ENCODE measurements around the gene TRABD2A.
"Not testable (repeated sequence)": the region's sequence is repeated elsewhere in the genome, so short reads cannot be mapped to it uniquely, and the experiment has no call there.

Gene TRABD2A

DNA sequence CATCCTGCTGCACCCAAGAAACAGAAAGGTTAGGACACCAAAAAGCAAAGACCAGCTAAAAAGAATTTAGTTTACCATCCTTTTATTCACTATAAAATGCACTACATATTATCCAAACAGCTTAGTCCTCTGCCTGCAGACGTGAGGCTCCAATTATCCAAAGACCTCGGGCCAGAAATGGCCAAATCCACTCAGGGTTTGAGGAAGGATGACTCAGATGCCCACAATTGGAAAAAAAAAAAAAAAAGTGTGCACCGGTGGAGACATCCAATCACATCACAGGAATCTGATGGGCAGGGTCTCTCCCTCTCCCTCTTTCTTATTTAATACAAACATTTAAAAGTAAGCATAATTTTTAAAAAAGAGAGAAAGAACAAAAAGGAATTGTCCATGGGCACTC lies 65.7 kb downstream of the TRABD2A start:
- no peak for DNase-seq

DNA sequence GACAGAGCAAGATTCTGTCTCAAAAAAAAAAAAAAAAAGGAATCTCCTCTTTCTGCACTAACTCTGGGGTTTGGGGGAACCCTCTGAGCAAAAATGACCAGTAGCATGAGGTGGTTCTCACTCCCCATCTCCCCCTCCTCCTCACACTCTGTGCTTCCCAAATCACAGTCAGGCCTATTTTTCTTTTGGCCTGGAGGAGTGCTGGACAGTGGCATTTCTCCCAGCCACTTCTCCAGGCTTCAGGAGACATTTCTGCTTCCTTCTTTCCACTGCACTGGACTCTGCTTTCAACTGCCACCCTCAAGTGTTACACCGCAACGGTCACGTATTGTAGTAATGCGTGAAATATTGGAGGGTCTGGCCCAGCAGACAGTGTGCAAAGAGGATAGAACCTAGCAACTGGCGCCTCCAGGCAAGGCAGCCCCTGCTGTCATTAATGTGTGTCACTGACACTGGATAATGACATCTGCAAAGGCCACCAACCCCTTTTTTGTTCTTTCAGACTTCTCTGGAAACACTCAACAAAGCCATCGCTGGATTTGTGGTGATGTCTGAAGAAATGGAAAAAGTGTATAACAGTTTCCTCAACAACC lies 68.9 kb downstream of the TRABD2A start:
- no peak for DNase-seq

DNA sequence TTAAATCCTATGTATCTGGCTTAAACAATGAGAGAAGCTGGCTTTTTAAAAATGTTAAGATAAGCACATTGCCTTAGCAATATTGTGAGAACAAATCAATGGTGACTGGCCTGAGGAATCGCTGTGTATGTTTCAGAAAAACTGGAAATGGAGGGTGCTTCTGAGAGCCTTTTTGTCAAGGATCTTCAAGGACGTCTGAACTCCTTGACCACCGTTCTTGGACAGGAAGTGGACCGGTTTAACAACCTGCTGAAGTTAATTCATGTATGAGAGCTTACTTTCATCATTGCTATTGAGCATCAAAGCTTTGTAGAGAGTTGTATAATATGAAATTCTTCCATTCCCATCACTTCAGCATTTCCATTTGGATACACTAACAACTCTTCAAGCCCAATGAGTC lies 72.6 kb downstream of the TRABD2A start:
- no peak for DNase-seq

DNA sequence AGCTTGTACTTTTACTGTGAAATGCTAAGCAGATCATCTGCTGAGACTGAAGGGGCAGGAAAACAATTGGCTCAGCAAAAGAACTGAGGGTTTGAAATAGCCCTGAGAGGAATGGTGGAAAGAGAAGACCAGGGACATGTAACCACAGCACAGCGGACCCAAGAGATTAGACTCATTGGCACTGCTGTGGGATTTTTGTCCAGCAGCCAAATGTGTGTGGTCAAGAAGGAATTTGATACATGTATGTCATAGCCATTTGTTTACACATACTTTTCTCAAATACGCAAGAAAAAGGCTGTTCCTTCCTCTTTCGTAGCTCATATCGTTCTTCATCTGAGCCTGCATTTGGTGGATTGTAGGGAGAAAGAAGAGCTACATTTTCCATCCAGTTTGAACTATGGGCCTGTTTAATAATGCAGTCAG lies 73.8 kb downstream of the TRABD2A start:
- DNase-seq, result peak; percentile 3

DNA sequence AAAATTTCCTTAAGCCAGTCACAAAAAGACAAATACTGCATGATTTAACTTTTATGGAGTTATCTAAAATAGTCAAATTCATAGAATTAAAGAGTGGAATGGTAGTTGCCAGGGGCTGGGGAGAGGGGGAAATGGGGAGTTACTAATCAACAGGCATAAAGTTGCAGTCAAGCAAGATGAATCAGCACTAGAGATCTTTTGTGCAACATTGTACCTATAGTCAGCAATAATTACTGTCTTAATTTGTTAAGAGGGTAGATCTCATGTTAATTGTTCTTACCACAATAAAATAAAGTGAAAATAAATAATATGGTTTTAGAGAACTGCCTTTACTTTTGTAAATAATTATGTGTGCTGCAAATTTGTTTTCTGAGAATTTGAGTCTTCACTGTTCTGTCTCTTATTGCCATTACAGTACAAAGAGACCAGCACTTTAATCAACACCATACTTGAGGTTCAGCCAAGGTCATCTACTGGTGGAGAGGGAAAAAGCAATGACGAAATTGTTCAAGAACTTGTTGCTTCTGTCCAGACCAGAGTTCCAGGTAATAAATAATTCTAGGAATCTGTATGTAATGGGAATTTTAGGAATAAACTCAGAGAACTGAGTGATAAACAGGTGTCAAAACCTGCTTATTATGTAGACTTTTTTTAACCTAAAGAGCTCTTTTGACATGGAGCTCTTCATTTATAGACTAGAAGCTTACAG lies 75.5 kb downstream of the TRABD2A start:
- no peak for DNase-seq

DNA sequence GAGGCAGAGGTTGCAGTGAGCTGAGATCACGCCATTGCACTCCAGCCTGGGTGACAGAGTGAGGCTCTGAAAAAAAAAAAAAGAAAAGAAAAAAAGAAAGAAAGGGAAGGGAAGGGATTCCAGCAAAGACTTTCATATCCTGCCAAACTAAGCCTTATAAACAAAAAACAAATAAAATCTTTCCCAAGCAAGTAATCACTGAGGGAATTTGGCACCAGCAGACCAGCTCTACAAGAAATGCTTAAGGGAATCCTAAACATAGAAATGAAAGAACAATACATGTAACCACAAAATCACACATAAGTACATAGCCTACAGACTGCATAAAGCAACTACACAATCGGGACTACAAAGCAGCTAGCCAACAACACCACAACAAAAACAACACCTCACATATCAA lies 79.1 kb downstream of the TRABD2A start:
- DNase-seq, result no peak

DNA sequence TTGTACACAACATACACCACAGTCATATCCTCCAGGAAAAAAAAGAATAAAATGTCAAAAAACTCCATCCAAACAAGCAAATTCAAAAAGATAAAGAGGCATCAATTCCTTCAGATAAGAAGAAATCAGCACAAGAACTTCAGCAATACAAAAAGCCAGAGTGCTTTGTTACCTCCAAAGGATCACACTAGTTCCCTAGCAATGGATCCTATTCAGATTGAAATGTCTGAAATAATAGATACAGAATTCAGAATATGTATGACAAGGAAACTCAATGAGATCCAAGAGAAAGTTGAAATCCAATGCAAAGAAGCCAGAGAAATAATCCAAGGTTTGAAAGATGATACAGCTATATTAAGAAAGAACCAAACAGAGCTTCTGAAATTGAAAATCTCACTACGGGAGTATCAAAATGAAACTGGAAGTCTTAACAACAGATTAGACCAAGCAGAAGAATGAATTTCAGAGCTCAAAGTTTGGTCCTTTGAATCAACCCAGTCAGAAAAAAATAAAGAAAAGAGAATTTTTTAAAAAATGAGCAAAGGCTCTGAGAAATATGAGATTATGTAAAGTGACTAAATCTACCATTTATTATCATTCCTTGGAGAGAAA lies 80.6 kb downstream of the TRABD2A start:
- DNase-seq, result no peak

DNA sequence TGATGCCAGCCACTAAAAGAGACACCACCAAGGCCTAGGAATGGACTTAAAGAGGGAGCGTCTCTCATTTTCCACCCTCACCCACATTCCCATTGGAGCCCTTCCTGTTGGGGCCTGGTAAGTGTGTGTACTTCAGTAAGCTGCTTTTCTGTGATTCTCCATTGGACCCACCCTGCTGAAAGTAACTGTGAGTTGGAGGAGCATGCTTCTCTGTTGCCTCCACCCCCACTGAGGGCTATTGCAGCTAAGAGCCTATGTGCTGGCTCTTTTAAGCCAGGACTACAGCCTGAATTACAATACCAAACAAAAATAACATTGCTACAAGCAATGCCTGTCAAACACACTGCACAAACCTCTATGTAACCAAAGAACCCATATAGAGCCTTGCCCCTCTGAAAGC lies 81.1 kb downstream of the TRABD2A start:
- DNase-seq, result no peak

DNA sequence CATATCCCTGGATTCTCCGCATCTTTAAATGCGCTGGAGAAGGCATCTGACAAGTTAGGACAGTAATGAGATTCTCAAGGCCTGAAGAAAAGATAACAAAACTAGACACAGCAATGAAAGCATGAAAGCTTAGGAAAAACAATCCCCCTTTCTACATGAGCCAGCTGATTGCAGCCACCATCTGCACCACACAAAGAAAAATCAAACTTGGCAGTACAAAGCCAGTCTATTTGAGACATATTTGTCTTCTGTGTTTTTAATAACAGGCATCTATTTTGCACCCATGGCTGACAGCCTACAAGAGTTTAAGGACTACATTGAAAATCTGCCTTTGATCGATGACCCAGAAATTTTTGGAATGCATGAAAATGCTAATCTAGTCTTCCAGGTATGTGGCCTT lies 83.6 kb downstream of the TRABD2A start:
- DNase-seq, result no peak

DNA sequence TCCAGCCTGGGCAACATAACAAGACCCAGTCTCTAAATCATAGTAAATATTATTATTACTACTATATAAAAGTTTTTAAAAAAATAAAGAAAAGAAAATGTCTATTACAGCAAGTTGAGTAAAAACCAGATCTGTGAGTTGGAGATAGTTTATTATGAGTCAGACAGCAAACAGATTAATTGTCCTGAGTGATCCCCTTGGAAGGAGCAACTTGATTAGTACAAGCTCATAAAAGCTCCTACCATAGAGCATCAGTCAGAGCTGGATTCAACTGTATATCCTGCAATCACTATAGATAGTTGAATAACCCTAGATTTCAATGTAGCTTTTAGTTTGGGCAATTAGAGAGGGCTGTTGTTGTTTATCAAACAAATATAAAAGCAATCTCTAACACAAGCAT lies 84.1 kb downstream of the TRABD2A start:
- no peak for DNase-seq

DNA sequence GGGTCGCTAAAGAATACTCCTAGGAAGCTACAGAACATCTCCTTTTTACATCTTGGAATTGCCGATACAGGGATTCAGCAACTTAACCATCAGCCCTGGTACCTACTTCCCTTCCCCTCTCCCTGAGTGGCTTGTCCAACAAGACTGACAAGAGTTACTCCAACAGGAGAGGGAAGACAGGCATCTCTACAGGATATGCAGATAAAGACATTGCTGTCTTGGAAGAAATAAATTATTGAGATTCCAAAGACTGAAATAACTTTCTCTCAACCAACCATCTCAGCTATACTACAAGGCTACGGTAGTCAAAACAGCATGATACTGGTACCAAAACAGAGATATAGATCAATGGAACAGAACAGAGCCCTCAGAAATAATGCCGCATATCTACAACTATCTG lies 87.2 kb downstream of the TRABD2A start:
- no peak for DNase-seq

DNA sequence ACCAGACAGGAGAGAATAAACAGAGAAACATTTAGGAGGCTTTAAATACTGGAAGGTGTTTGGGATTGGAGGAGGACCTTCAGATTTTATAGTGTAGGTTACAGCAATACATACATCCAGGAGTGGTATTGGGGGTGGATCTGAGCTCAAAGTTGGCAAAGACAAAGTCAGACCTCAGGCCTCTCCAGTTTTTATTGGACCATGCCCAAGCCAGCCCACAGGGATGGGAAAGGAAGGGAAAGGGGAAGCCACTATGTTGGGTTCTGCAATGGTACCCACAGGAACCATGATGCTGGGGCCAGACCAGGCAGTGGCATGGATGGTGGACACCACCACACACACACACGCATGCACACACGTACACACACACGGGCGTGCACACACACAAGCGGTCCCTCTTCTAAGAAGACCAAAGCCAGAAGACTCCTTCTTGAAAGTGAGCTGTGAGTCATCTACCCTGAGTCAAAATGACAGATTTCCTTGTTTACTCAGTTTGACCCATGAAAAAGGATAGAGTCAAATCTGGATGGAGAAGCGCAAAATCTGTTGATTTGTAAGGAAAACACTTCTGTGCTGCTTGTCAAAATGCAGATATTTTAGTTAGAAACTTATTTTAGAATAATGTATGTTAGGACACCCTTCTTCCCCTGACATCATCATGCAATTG lies 87.9 kb downstream of the TRABD2A start:
- no peak for DNase-seq

DNA sequence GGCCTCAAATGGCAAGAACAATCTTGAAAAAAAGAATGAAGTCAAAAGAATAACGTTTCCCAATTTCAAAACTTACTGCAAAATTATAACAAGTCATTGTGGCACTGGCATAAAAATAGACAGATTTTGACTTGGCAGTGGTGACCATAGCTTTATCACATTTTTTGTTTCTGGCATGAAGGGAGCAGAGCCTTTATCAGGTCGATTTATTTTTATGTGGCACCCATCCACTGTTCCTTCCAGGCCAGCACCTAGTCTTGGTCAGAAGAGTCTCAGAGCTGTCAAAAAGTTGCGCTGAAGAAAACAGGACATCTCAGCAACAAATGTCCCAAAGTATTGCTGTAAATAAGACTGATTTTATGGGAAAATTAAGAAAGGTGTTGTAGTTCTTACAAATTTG lies 92.4 kb downstream of the TRABD2A start:
- DNase-seq, result no peak

DNA sequence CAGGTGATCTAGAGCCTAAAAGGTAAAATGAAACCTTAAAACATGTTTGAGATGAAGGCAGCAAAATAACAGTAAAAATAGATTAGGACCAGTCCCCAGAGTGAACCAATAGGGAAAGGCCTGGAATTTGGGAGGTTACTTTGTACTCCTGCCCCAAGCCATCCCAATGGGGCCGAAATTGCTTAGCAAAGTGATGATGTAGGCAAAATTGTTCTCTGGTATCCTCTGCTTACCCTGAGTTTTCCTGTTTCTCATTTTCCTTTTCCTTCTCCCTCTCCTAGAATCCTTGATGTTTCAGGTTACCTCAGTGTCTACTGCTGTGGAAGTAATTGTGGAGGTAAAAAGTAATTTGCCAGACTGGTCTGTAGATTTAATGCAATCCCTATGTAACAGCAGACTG lies 92.9 kb downstream of the TRABD2A start:
- no peak for DNase-seq

DNA sequence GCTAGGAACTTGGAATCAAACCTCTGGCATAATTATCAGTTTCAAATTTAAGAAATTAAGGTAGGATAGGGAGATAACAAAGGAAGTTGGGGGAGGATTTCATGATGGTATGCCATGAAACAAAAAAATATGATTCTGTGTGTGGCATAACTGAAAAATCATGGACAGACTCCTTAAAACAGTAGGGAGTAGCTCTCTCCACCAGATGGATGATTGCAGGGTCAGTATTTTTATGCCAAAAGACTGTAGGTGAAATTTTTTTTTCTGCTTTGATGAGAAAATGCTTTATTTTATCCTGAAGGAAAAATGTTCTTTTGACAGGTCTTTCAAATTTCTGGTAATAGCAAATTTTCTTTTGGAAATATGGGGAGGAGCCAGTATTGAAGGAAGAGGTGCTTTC lies 94.3 kb downstream of the TRABD2A start:
- no peak for DNase-seq

DNA sequence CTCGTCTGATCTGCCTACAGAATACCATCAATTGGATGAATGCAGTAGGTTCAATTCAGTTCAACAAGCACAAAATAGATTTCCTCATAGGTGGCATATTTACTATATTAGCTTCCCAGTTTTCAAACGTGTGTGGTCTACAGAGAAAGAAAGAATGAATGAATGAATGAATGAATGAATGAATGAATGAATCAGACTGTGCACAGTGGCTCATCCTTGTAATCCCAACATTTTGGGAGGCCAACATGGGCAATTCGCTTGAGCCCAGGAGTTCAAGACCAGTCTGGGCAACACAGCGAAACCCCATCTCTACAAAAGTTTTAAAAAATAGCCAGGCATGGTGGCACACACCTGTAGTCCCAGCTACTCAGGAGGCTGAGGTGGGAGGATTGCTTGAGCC lies 94.9 kb downstream of the TRABD2A start:
- DNase-seq, result no peak

DNA sequence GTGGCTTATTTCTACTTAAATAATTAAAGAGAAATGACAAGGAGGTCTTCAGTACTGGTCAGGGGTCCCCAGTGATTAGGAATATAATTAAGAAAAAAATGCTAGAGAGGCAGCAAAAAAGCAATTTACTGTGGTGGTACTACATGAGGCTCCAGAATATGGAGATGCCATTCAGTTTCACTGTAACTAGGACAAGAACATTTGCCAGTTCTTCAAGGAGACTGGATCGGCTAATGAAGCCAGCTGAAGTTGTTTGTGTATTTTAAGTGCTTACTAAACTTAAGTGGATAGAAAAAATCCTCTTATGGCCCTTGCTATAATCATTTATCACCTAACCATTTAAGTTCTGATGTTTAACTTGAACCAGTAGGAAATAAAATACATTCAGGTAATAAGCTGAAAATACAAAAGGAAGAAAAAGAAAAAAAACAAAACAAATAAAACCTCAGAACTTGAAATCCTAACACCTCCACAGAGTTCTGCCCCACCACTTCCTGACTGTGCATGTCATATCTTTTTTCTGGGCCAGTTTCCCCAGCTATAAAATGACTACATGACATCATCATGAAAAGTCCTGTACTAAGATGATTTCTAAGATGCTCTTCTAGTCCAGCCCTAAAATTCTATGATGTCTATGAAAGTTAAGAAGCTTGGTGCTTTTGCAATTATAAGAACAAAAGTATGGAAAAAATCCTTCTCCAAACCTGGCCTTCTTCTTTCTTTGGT lies 98.0 kb downstream of the TRABD2A start:
- no peak for DNase-seq

DNA sequence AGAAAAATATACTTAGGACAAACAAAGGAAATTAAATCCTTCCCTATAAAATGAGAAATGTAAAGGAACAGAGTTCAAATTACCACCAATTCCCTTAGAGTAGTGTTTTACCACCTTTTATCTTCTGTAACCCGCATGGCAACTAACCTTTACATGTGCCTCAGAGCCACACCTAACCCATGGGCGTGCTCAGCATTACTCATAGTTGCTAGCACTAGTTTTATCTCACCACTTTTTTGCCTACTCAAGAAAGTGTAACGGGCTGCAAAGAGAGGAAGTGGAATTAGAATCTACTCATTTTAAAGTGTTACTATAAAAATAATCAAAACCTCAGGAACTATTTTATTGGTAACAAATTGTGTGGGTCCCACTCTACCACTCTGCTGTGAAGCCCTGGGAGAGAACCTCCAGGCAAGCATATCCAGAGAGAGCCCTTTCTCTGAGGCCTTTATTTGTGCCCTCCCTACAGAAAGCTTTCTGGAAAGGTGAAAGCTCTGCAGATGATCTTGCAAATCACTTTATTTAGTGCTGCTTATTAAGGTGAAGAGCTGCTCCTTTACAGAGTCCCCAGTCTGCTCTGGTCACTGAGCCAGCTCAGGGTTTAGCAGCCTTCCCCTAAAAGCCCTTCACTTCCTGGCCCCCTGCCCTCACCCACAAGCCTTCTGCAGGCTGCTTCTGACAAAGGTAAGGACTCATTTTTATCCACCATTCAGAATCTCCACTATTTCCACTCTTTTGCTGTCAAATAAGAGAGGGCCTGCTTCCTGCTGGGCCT lies 98.8 kb downstream of the TRABD2A start:
- DNase-seq, result no peak

DNA sequence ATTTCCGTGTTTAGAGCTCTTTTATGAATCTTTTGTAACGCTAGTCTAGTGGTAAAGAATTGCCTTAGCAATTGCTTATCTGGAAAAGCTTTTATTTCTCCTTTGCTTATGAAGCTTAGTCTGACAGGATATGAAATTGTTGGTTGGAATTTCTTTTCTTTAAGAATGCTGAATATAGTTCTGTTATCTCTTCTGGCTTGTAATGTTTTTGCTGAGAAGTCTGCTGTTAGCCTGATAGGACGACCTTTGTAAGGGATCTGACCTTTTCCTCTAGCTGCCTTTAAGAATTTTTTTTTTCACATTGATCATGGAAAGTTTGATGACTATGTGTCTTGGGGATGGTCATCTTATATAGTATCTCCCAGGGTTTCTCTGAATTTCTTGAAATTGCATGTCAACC lies 101.1 kb downstream of the TRABD2A start:
- no peak for DNase-seq

DNA sequence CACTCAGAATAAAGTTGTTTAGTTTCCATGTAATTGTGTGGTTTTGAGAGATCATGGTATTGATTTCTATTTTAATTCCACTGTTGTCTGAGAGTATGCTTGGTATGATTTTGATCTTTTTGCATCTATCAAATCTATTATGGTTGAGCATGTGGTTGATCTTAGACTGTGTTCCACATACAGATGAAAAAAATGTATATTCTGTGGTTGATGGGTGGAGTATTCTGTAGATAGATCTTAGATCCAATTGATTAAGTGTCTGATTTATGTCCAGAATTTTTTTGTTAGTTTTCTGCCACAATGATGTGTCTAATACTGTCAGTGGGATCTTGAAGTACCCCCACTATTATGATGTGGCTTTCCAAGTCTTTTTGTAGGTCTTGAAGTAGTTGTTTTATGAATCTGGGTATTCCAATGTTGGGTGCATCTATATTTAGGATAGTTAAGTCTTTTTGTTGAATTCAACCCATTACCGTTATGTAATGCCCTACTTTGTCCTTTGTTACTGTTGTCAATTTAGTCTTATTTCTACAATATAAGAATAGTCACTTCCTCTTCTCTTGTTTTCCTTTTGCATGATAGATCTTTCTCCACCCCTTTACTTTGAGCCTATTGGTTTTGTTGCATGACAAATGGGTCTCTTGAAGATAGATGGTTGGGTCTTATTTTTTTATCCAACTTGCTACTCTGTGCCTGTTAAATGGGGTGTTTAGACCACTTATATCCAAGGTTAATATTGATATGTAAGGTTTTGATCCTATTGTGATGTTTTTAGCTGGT lies 101.8 kb downstream of the TRABD2A start:
- no peak for DNase-seq

DNA sequence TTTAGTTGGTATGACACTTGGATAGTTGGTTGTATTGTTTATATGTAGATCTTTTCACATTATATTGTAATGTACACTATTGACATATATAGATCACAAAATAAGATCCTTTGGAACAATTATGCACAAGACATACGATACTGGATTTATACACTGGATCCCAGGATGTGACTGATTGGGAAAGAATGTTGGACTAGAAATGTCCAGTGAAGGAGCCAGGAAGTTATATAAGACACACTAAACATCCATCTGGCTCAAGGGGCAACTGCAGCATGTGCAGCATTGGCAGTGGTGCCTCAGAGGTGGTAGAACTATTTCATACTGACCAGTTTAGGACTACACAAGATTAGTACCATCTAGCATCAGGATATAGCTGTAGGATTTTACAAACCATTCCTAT lies 104.9 kb downstream of the TRABD2A start:
- no peak for DNase-seq

DNA sequence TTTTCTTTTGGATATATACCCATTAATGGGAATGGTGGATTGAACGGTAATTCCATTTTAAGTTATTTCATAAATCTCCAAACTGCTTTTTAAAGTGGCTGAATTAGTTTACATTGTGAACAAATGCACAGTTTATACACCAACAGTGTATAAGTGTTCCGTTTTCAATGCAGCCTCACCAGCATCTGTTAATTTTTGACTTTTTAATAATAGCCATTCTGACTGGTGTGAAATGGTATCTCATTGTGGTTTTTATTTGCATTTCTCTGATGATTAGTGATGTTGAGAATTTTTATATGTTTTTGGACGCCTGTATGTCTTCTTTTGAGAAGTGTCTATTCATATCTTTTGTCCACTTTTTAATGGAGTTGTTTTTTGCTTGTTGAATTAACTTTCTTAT lies 107.3 kb downstream of the TRABD2A start:
- not testable (repeated sequence) for DNase-seq
